Stimulated activated naive CD4-positive, alpha-beta T cell (primary cell): ENCODE measurements around the gene TARBP2.

Experiments used
- DNase-seq, 6 experiments: peaks; one replicate each; lab custom pipeline; 2025; lab: John Stamatoyannopoulos, UW

Gene TARBP2

GRCh38 chr12:53496752-53497032, 4.4 kb upstream of the TARBP2 start:
- no peak for DNase-seq

GRCh38 chr12:53497461-53497860, 3.6 kb upstream of the TARBP2 start:
- no peak for DNase-seq

- no peak for DNase-seq
These were observed 2.9 kb upstream of the TARBP2 start for GRCh38 chr12:53498235-53498630.

- peak; percentile 36 to 74 (median 64) for DNase-seq
These were observed 1.6 kb upstream of the TARBP2 start, which contains the start of gene MAP3K12 for GRCh38 chr12:53499266-53500141. TSS of gene MAP3K12 (minus strand) at chr12:53499458. CDS start at chr12:53487391, 12,067 bp downstream.

GRCh38 chr12:53500142-53500775, 824 bp upstream of the TARBP2 start:
- peak in 1 of 6 experiments; percentile 23 for DNase-seq

GRCh38 chr12:53501615-53502181, 615 bp downstream of the TARBP2 start:
- DNase-seq = no peak

GRCh38 chr12:53502331-53502730, 1.2 kb downstream of the TARBP2 start:
- DNase-seq = no peak

- DNase-seq = no peak
These were observed 2.1 kb downstream of the TARBP2 start for GRCh38 chr12:53502983-53503728.

- DNase-seq = no peak
These were observed 3.2 kb downstream of the TARBP2 start for GRCh38 chr12:53504004-53504920.

GRCh38 chr12:53505086-53505485, 4.0 kb downstream of the TARBP2 start:
- DNase-seq = no peak

GRCh38 chr12:53505555-53506449, 4.7 kb downstream of the TARBP2 start:
- DNase-seq = no peak

- DNase-seq = no peak
These were observed 5.3 kb downstream of the TARBP2 start for GRCh38 chr12:53506450-53506785.

GRCh38 chr12:53506881-53507602, 6.0 kb downstream of the TARBP2 start, which contains the start of gene NPFF:
TSS of gene NPFF (minus strand) at chr12:53507484. CDS start at chr12:53507474, 10 bp downstream.
- no peak for DNase-seq

- DNase-seq = no peak
These were observed 6.5 kb downstream of the TARBP2 start for GRCh38 chr12:53507603-53507885.

- DNase-seq = peak; percentile 20 to 77 (median 72)
These were observed 7.6 kb downstream of the TARBP2 start for GRCh38 chr12:53508534-53509170.

- DNase-seq = no peak
These were observed 9.2 kb downstream of the TARBP2 start for GRCh38 chr12:53510181-53510812.

- DNase-seq = no peak
These were observed 12.8 kb downstream of the TARBP2 start for GRCh38 chr12:53513712-53514410.

GRCh38 chr12:53514628-53515290, 13.7 kb downstream of the TARBP2 start:
- no peak for DNase-seq
